Measurements from ENCODE around the gene ADAM23. TPM values are rescaled to one million over a fixed set of nuclear protein-coding genes. Genes with fewer than 3 reads are reported as not detected.

Gene ADAM23
- total and polyA plus RNA-seq, 5 experiments from 2014 or later, result 0.10 to 0.30 TPM; not detected in 3

GRCh38 chr2:206610451-206610850 lies 167.1 kb downstream of the ADAM23 start:
- H3K4me1 Mint-ChIP-seq, result peaks cover 0 to 2% (median 0%) of the 10 kb centered on the region in 4 donors
- no peak for ATAC-seq
- no peak overlapping the region for H3K27ac Mint-ChIP-seq
- no peaks in the 10 kb centered on the region for H3K9me3 Mint-ChIP-seq
- H3K4me3 Mint-ChIP-seq, result no peak overlapping the region
- no peak for DNase-seq
- no peaks in the 10 kb centered on the region for H3K36me3 Mint-ChIP-seq
- POLR2A ChIA-PET, result no interaction called here
- peaks cover 0 to 8% (median 3%) of the 10 kb centered on the region in 5 donors for H3K27me3 Mint-ChIP-seq

- H3K4me1 Mint-ChIP-seq, result peaks cover 0 to 2% (median 0%) of the 10 kb centered on the region in 4 donors
- DNase-seq, result no peak
- H3K27me3 Mint-ChIP-seq, result peaks cover 0 to 4% (median 0%) of the 10 kb centered on the region in 5 donors
- no peak overlapping the region for H3K4me3 Mint-ChIP-seq
- H3K36me3 Mint-ChIP-seq, result no peaks in the 10 kb centered on the region
- no peak for ATAC-seq
- no peak overlapping the region for H3K27ac Mint-ChIP-seq
- POLR2A ChIA-PET, result no interaction called here
- no peaks in the 10 kb centered on the region for H3K9me3 Mint-ChIP-seq
These were observed 167.9 kb downstream of the ADAM23 start for GRCh38 chr2:206611191-206611590.

- Mint-ChIP-seq H3K9me3 (no peaks in the 10 kb centered on the region), H3K27ac (no peak overlapping the region), H3K4me3 (no peak overlapping the region), H3K27me3 (peaks cover 0 to 4% (median 0%) of the 10 kb centered on the region in 5 donors), H3K4me1 (peaks cover 0 to 2% (median 0%) of the 10 kb centered on the region in 4 donors), H3K36me3 (no peaks in the 10 kb centered on the region)
- ATAC-seq (no peak), DNase-seq (no peak)
- POLR2A ChIA-PET, result no interaction called here
These were observed 168.4 kb downstream of the ADAM23 start for GRCh38 chr2:206611736-206612135.

- DNase-seq (no peak), ATAC-seq (no peak)
- Mint-ChIP-seq H3K9me3 (no peaks in the 10 kb centered on the region), H3K36me3 (no peaks in the 10 kb centered on the region), H3K4me3 (no peak overlapping the region), H3K4me1 (no peaks in the 10 kb centered on the region), H3K27ac (no peak overlapping the region), H3K27me3 (peaks cover 0 to 18% (median 4%) of the 10 kb centered on the region in 5 donors)
- POLR2A ChIA-PET, result no interaction called here
These were observed 171.5 kb downstream of the ADAM23 start for GRCh38 chr2:206614811-206615210.

- Mint-ChIP-seq H3K36me3 (no peaks in the 10 kb centered on the region), H3K27ac (no peak overlapping the region), H3K4me3 (no peak overlapping the region), H3K27me3 (peaks cover 0 to 18% (median 4%) of the 10 kb centered on the region in 5 donors), H3K4me1 (no peaks in the 10 kb centered on the region), H3K9me3 (no peaks in the 10 kb centered on the region)
- ATAC-seq, result no peak
- no peak for DNase-seq
- POLR2A ChIA-PET, result no interaction called here
These were observed 172.2 kb downstream of the ADAM23 start for GRCh38 chr2:206615417-206616089.

GRCh38 chr2:206616151-206616550 lies 172.8 kb downstream of the ADAM23 start:
- POLR2A ChIA-PET, result no interaction called here
- Mint-ChIP-seq H3K27ac (no peak overlapping the region), H3K9me3 (no peaks in the 10 kb centered on the region), H3K4me1 (no peaks in the 10 kb centered on the region), H3K36me3 (no peaks in the 10 kb centered on the region), H3K27me3 (peaks cover 0 to 18% (median 4%) of the 10 kb centered on the region in 5 donors), H3K4me3 (no peak overlapping the region)
- ATAC-seq (no peak), DNase-seq (no peak)

- Mint-ChIP-seq H3K27ac (no peak overlapping the region), H3K4me3 (no peak overlapping the region), H3K36me3 (no peaks in the 10 kb centered on the region), H3K27me3 (peaks cover 0 to 18% (median 7%) of the 10 kb centered on the region in 5 donors), H3K9me3 (peaks cover 0 to 2% (median 0%) of the 10 kb centered on the region in 9 donors), H3K4me1 (no peaks in the 10 kb centered on the region)
- DNase-seq (no peak), ATAC-seq (no peak)
- POLR2A ChIA-PET, result no interaction called here
These were observed 175.7 kb downstream of the ADAM23 start for GRCh38 chr2:206619011-206619410.

- no peak for DNase-seq
- Mint-ChIP-seq H3K27ac (no peak overlapping the region), H3K4me1 (no peaks in the 10 kb centered on the region), H3K9me3 (peaks cover 0 to 2% (median 0%) of the 10 kb centered on the region in 9 donors), H3K36me3 (no peaks in the 10 kb centered on the region), H3K27me3 (peaks cover 4 to 24% (median 21%) of the 10 kb centered on the region in 5 donors), H3K4me3 (no peak overlapping the region)
- POLR2A ChIA-PET, result no interaction called here
- no peak for ATAC-seq
These were observed 182.8 kb downstream of the ADAM23 start for GRCh38 chr2:206626108-206626507.

GRCh38 chr2:206627632-206628031 lies 184.3 kb downstream of the ADAM23 start:
- ATAC-seq (no peak), DNase-seq (no peak)
- Mint-ChIP-seq H3K4me3 (no peak overlapping the region), H3K36me3 (no peaks in the 10 kb centered on the region), H3K4me1 (no peaks in the 10 kb centered on the region), H3K27ac (no peak overlapping the region), H3K9me3 (no peaks in the 10 kb centered on the region), H3K27me3 (peaks cover 4 to 30% (median 21%) of the 10 kb centered on the region in 5 donors)
- POLR2A ChIA-PET, result no interaction called here

GRCh38 chr2:206631340-206631739 lies 188.0 kb downstream of the ADAM23 start:
- Mint-ChIP-seq H3K36me3 (no peaks in the 10 kb centered on the region), H3K4me3 (no peak overlapping the region), H3K27me3 (peaks cover 13 to 28% (median 17%) of the 10 kb centered on the region in 5 donors), H3K9me3 (no peaks in the 10 kb centered on the region), H3K4me1 (no peaks in the 10 kb centered on the region), H3K27ac (no peak overlapping the region)
- ATAC-seq (no peak), DNase-seq (no peak)
- POLR2A ChIA-PET, result no interaction called here

- no peak for ATAC-seq
- Mint-ChIP-seq H3K4me1 (no peaks in the 10 kb centered on the region), H3K27ac (no peak overlapping the region)
These were observed 191.7 kb downstream of the ADAM23 start for GRCh38 chr2:206635015-206635414.

GRCh38 chr2:206639636-206640035 lies 196.3 kb downstream of the ADAM23 start:
- POLR2A ChIA-PET, result no interaction called here
- H3K36me3 Mint-ChIP-seq, result no peaks in the 10 kb centered on the region

More at GRCh38 chr2:206635015-206635414, 191.7 kb downstream of the ADAM23 start:
- DNase-seq, result no peak
- peaks cover 4 to 12% (median 8%) of the 10 kb centered on the region in 5 donors for H3K27me3 Mint-ChIP-seq
- POLR2A ChIA-PET, result no interaction called here
- H3K9me3 Mint-ChIP-seq, result no peaks in the 10 kb centered on the region
- H3K36me3 Mint-ChIP-seq, result no peaks in the 10 kb centered on the region
- H3K4me3 Mint-ChIP-seq, result no peak overlapping the region

GRCh38 chr2:206641226-206641625 lies 197.9 kb downstream of the ADAM23 start:
- POLR2A ChIA-PET, result no interaction called here
- Mint-ChIP-seq H3K4me3 (no peak overlapping the region), H3K27ac (no peak overlapping the region), H3K9me3 (peaks cover 0 to 3% (median 0%) of the 10 kb centered on the region in 9 donors), H3K4me1 (no peaks in the 10 kb centered on the region), H3K27me3 (peaks cover 10 to 33% (median 18%) of the 10 kb centered on the region in 5 donors), H3K36me3 (no peaks in the 10 kb centered on the region)
- no peak for DNase-seq
- ATAC-seq, result no peak

More at GRCh38 chr2:206639636-206640035, 196.3 kb downstream of the ADAM23 start:
- ATAC-seq (no peak), DNase-seq (no peak)
- H3K27ac Mint-ChIP-seq, result no peak overlapping the region
- no peak overlapping the region for H3K4me3 Mint-ChIP-seq
- peaks cover 10 to 30% (median 18%) of the 10 kb centered on the region in 5 donors for H3K27me3 Mint-ChIP-seq
- peaks cover 0 to 3% (median 0%) of the 10 kb centered on the region in 9 donors for H3K9me3 Mint-ChIP-seq
- no peaks in the 10 kb centered on the region for H3K4me1 Mint-ChIP-seq
